Measurements from ENCODE around the gene CSRNP3. TPM values are rescaled to one million over a fixed set of nuclear protein-coding genes. Genes with fewer than 3 reads are reported as not detected.

The CSRNP3 gene
- total RNA-seq, 1 experiment from 2014 or later = 0.05 TPM

DNA sequence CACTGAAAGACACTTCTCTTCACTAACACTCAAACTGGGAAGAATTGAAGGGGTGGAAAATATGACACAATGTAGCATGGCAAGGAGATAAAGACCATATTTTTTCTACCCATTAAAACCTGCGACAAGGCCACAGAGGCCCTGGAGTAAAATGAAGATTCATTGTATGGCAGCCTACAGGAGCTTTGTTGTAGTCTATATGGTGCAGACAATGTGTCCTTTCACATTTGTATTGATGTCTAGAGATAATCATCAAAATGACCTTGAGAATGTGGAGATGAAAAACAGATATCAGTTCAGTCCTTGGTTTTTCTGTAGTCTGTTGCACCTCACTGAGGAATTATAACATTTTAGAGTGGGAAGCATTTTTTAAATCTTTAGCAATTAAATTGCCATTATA, 80.1 kb downstream of the CSRNP3 start:
- intact Hi-C loops (cut with micrococcal nuclease) = no loop called here
- H3K4me2 ChIP-seq (ENCODE audit: low read length) = no peak overlapping the region
- RAD21 ChIA-PET (ENCODE audit: low non-redundant PET in 1 of 2, low total read pairs in 2 of 2, uncharacterized antibody in 2 of 2, unreplicated experiment in 2 of 2) = no interaction called here

More for the DNA sequence above, 80.1 kb downstream of the CSRNP3 start:
- Histone ChIP-seq H2AFZ (ENCODE audit: low read depth, low read length, poor library complexity, severe bottlenecking) (no peak overlapping the region), H3K4me3 (replicated peaks in 1 of 2; ENCODE audit: low read depth in 1 of 2, low read length in 2 of 2) (no peak overlapping the region), H4K20me1 (ENCODE audit: insufficient read depth) (no peaks in the 10 kb centered on the region), H3K36me3 (ENCODE audit: control insufficient read depth in 1 of 2, insufficient read depth in 2 of 2, low read length in 2 of 2) (no peaks in the 10 kb centered on the region), H3K4me1 (ENCODE audit: control insufficient read depth in 1 of 2, insufficient read depth in 2 of 2, low read length in 2 of 2) (no peaks in the 10 kb centered on the region), H3K9me3 (ENCODE audit: control insufficient read depth in 1 of 2, insufficient read depth in 1 of 2, low read depth in 1 of 2, low read length in 2 of 2) (no peaks in the 10 kb centered on the region), H3K27me3 (ENCODE audit: insufficient read depth, low read length) (no peaks in the 10 kb centered on the region; the same call in 1 of the 2 replicates), H3K27ac (ENCODE audit: low read depth, low read length) (no peak overlapping the region), H3K79me2 (ENCODE audit: insufficient read depth, low read length) (no peaks in the 10 kb centered on the region), H3K9ac (ENCODE audit: low read length) (no peak overlapping the region), H3K9me2 (ENCODE audit: insufficient read depth) (no peaks in the 10 kb centered on the region)
- TF ChIP-seq ZBTB33 (IDR thresholded peaks at IDR 0.05; ENCODE audit: extremely low read depth, insufficient replicate concordance, low read length) (no peak), SRF (IDR thresholded peaks at IDR 0.05; ENCODE audit: low read depth) (no peak), FOSL1 (IDR thresholded peaks at IDR 0.05; ENCODE audit: low read depth) (no peak), CEBPB (IDR thresholded peaks at IDR 0.05; ENCODE audit: low read depth) (no peak), REST (IDR thresholded peaks at IDR 0.05; ENCODE audit: low read depth) (no peak), TCF7L2 (IDR thresholded peaks at IDR 0.05; ENCODE audit: borderline replicate concordance, extremely low read depth, insufficient read depth, insufficient read length) (no peak), POLR2AphosphoS5 (IDR thresholded peaks at IDR 0.05; ENCODE audit: low read depth, low read length) (no peak), POLR2A (IDR thresholded peaks at IDR 0.05; ENCODE audit: borderline replicate concordance, extremely low read depth, insufficient read depth, insufficient read length) (no peak), YY1 (IDR thresholded peaks at IDR 0.05; ENCODE audit: extremely low read depth, insufficient replicate concordance, low read depth, low read length) (no peak), SP1 (IDR thresholded peaks at IDR 0.05; ENCODE audit: low read depth) (no peak), EZH2 (IDR thresholded peaks at IDR 0.05) (no peak), EGR1 (IDR thresholded peaks at IDR 0.05; ENCODE audit: low read depth) (no peak)
- BruUV-seq (replicated peaks) = no TSS peak
- POLR2A ChIA-PET = no interaction called here
- CTCF ChIA-PET = no interaction called here
- DNase-seq (ENCODE audit: low read depth, low spot score) = no peak
- ATAC-seq = no peak
